ENCODE results near the gene AFMID.
A peak's percentile ranks its signal among the peaks of the same experiment; 100 is the strongest.
"Not testable (repeated sequence)": the region's sequence is repeated elsewhere in the genome, so short reads cannot be mapped to it uniquely, and the experiment has no call there.

AFMID gene, protein sequence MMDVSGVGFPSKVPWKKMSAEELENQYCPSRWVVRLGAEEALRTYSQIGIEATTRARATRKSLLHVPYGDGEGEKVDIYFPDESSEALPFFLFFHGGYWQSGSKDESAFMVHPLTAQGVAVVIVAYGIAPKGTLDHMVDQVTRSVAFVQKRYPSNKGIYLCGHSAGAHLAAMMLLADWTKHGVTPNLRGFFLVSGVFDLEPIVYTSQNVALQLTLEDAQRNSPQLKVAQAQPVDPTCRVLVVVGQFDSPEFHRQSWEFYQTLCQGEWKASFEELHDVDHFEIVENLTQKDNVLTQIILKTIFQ

DNA sequence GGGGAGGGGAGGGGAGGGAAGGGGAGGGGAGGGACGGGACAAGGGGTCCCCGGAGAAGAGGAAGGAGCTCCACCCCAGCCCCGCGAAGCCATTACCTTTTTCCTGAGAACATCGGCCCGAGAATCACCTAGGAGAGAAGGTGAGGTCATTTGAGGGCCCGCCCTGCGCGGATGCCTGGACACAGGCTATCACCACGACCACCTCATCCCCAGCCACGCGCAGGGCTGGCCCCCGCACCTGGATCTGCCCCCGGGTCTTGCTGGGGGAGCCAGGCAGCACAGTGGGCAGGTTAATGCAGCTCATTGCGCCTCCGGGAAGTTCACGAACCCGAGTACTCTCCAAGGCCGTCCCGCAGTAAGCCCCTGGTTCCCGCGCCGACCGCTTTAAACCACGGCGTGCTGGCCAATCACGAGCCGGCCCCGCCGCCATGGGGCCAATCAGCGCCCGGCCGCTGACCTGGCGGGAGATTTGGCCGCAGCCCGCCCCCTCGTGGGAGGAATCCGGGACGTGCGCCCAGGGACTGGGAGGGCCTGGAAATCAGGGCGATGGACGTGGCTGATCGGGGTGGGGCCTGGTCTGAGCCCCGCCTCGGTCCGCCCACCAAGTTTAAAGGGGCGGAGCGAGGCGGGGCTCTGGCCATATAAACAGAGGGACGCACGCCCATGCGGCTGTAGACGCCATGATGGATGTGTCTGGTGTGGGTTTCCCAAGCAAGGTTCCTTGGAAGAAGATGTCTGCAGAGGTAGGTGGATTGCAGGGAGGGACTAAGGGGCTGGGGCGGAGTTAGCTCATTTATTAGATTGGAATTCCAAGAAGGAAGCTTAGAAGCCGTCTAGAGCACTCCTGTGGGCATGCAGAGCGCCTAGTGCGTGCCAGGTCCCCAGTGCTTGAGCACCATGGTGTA is at the start of gene AFMID, which contains the start of gene TK1:
Gene AFMID, plus strand, starts transcription at position 671 of the 904 bp plus-strand sequence. Its CDS starts 9 bp downstream, at position 680.
Gene TK1, minus strand, starts transcription at position 361 of the 904 bp plus-strand sequence. Its CDS starts 58 bp downstream, at position 303.
- DNase-seq = peak; percentile 97

DNA sequence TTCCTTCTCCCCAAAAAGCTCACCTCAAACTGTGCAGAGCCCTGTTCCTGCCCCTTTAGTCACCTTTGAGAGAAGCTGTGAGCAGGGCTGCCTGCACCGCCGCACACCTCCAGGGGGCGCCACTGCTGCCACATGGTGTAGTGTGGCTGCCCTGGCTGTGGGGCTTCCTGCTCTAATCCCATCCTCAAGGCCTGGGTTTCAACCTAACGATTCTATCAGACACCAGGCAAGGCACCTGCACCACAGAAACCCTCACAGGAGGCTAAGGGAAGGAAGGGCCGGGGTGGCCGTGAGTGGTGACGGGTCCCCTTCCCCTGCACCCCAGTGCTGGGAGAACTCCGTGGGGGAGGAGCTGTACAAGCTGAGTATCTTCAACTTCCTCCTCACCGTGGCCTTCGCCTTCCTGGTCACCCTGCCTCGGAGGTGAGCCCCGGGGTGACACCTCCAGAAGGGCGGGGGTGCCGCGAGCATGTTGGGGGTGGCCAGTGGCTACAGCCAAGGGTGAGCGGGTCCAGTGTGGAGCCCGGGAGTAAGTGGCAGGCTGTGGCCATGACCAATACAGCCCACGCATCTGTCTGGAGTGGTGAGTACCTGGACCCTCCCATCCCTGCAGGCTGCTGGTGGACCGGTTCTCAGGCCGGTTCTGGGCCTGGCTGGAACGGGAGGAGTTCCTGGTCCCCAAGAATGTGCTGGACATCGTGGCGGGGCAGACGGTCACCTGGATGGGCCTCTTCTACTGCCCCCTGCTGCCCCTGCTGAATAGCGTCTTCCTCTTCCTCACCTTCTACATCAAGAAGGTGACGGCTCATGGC is 49.6 kb upstream of the AFMID start:
- DNase-seq = no peak

DNA sequence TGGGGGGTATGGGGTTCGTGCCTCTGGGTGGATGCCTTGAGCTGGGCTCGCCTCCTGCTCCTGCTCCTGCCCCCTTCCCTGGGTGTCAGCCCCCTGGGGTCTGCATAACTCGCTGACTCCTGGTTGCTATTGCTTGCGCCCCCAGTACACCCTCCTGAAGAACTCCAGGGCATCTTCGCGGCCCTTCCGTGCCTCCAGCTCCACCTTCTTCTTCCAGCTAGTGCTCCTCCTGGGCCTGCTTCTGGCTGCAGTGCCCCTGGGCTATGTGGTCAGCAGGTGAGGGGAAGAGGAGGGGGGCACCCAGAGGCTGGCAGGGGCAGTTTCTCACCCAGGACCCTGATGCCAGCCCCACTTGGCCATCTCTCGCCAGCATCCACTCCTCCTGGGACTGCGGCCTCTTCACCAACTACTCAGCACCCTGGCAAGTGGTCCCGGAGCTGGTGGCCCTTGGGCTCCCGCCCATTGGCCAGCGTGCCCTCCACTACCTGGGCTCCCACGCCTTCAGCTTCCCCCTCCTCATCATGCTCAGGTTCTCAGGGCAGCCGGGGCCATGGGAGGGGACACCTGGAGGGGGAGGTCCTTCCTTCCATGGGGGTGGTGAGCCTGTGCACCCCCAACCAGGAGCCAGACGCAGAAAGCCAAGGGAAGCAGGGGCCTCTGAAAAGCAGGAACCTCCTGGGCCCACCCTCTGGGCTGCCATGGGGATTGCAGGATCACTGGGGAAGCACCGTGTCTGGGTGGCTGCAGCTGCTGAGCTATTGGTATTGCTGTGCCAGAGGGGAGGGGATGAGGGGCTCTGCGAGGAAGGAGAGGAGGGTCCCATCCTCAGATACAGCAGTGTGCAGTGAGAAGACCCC is 48.7 kb upstream of the AFMID start:
- no peak for DNase-seq

DNA sequence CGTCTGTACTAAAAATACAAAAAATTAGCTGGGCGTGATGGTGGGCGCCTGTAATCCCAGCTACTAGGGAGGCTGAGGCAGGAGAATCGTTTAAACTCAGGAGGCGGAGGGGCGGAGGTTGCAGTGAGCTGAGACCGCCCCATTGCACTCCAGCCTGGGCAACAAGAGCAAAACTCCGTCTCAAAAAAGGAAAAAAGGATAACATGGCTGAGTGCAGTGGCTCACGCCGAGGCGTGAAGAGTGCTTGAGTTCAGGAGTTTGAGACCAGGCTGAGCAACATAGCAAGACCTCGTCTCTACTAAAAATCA is 47.3 kb upstream of the AFMID start:
- not testable (repeated sequence) for DNase-seq

DNA sequence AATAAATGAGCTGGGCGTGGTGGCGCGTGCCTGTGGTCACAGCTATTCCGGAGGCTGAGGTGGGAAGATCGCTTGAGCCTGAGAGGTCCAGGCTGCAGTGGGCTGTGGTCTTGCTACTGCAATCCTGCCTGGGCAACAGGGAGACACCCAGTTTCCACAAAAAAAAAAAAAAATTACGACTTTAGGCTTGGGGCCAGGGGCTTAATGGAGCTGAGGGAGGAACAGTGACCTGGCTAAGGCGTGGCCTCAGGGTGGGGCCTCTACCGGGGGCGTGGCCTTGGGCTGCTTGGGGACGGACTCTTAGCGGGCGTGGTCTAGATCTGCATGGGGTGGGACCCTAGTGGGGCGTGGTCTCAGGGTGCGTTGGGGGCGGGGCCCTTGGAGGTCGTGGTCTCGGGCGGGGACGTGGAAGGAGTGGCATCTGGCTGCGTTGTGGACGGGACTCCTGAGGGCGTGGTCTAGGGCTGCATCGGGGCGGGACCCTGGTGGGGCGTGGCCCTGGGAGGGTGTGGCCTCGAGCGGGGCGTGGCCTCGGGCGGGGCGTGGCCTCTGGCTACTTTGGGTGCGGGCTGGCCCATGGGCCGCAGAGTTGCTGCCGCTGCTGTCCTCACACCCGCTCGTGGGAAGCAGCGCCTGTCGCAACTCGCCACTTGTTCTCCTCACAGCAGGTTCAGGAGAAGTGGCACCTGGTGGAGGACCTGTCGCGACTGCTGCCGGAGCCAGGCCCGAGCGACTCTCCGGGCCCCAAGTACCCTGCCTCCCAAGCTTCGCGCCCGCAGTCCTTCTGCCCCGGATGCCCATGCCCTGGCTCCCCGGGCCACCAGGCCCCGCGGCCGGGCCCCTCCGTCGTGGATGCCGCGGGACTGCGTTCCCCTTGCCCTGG is 46.8 kb upstream of the AFMID start:
- DNase-seq = peak; percentile 79

DNA sequence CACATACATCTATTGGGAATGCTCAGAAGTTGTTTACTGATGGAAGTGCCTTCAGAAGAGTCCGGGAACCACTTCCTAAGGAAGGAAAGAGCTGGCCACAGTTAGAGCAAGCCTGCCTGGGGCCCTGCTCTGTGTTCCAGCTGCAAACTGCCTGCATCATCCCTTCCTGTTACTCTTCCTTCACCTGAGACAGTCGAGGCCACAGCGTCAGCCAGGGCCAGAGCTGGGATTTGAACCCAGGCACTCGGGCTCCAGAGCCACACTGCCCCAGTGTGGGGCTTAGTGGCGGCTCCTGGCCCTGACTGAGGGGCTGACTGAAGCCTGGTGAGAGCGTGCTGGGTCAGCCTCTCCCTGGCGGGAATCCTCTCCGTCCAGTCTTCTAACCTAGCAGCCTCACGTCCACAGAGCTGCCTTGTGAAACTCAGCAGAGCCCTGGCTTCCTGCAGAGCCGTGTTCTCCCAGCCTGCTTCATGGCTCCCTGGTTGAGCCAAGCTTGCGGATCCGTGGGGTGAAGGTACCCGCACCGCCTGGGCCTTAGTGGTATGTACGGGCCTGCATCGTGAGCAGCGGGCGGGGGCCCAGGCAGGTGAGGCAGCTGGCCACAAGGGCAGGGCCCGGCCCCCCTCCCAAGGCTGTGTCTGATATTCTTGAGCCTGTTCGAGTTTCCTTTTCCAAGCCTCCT is 45.6 kb upstream of the AFMID start:
- no peak for DNase-seq

DNA sequence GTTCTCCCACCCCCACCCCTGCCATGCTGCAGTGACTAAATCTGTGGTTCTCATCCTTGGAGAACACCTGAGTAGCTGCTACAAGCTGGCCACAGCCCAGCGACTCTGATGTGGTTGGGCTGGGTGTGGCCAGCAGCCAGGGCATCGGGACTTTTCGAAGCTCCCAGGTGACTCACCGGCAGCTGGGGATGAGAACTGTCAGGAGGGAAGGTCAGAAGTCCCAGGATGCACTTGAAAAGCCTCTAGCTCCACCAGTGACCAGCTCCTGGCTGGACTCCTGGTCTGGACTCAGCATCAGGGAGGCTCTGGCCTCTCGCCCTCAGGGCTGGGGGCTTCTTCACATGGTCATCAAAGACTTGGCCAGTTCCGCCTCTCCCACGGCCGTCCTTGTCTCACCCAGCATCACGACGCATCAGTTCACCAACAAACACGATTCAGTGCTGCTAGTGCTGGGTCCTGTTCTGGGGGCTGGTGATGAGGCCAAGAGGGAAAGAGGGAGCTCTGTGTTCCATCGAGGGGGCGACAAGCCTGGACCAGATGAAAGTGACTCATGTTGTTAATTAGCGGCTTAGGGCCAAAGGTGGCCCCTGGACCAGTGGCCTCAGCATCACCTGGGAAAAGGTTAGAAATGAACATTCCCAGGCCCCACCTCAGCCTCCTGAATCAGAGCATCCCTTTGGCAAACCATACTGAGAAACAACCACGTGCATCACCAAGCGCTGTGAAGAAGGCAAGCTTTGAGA is 44.9 kb upstream of the AFMID start:
- peak; percentile 46 for DNase-seq

DNA sequence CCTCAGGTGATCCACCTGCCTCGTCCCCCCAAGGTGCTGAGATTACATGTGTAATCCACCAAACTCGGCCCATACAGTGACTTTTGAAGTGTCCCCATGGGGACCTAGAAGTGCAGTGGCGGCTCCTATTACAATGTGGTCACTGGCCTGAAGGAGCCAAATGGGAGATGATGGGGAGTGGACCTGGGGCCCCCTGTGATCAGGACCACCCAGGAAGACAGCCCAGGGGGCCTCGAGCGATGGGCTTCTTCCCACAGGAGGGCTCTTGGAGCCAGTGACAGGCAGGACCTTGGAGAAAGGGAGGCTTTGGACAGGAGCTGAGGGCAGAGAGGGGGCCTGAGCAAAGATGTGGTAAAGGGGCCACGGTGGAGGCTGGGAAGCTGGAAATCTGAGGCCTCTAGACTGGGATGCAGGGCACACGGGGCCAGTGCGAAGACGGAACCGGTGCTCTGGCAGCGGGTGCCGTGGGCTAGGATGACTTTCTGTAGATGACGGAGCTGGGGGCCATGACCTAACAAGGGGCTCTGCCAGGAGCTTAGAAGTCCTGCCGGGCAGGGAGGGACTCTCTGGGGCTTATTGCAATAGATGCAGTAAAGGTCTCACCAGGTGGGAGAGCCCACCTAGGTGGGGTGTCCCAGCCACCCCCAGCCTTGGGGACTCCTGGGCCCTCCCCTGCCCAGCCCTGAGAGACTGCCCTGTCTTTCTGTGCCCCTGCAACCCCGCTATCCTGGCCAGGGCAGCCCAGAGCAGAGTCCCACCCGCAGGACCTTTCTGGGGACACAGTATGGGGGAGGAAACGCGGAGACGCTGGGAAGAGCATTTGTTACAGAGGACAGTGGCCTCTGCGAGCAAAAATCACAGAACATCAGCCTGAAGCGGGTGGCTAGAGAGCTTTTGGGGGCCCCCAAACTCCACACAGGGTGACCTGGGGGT is 43.7 kb upstream of the AFMID start:
- no peak for DNase-seq

DNA sequence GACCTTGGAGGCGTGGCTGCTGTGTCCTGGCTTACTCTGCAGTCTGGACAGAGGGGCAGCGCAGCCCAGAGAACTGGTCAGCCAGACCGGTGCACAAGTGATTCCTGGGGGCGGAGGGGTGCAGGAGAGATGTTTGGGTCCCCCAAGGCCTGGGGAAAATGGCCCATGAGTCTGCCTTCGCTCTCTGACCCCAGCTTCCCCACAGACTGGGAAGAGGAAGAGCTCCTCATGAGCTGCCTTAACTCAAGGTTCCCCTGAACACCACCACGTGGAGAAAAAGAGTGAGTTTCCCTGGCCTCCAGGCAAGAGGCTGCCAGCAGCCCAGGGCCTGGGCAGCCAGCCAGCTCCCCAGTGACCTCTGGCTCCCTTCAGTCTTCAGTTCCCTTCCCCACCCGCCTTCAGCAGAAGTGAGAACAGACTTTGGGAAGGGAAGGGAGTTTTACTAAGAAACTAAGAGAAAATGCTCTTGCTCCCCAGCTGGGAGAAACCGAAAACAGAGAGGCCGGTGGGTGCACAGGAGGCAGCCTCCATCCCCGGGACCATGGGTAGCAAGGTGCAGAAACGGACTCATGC is 42.9 kb upstream of the AFMID start:
- peak; percentile 55 for DNase-seq

DNA sequence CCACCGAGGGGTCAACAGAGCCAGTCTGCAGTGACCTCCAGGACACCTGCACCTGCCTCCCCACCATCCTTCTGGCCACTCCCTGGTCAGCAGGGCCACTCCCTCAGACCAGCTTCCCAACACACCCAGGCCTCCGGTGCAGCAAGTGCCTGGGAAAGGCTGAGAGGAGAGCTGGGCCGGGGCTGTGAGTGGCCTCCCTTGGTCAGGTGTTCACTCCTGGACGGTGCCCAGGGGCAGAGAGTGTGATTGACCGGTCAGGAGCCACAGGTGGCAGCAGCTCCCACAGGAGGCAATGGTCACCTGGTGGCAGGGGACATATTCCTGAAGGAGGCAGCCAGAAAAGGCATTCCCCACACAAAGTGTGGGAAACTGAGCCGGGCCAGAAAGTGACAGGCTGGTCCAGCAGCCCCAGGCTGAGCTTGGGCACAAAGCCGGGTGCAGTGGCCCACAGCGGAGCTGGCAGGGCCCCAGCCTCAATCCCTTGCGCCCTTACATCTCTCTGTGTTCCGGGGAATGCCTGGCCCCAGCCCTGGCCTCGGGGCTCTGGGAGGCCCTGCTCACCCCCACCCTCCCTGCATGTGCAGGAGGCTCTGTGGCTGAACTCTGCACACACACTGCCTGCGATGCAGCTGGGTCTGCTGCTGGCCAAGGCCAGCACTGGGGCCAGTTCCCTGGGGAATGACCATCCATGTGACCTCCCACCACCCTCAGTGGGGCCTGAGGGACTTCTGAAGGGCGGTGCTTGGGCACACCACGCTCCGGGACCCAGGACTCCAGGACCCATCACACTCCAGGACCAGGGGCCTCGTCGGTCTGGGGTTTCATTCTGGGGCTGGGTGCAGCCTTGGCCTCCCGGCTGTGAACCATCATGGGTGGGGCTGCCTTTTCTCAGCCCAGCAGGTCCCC is 42.2 kb upstream of the AFMID start:
- DNase-seq = no peak

DNA sequence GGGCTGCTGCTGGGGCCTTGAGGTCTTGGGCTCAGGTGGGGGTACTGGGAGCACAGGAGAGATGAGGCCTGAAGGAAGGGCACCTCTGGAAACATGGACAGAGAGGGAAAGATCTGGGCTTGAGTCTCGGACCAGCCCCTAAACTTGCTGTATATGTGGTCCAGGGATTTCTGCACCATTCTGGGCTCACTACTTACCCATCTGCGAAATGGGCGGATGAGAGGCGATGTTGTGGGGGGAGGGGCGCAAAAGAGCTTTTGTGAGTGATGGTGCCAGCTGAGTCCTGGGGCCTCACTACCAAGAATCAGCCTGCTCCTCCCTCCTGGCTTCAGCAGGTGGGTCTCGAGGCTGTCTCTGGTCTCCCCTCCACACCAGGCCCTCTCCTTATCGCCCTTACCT is 40.7 kb upstream of the AFMID start:
- DNase-seq = no peak

DNA sequence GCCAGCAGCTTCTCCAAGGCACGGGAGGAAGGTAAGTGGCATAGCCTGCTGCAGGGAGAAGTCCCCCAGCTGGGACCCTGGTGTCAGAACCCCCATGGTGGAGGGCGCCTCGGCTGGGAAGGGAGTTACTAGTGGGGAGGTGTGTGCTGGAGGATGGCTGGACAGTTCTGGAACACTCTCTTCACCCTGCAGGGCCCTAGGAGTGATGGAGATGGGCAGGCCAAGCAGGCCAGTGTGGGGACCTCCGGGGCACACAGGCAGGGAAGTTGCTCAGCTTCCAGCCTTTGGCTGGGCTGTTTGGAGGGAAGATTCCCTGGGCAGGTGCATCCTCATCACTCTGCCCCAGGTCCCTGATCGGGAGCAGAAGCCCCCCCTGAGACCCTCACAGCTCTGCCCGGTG is 40.3 kb upstream of the AFMID start:
- DNase-seq = no peak

DNA sequence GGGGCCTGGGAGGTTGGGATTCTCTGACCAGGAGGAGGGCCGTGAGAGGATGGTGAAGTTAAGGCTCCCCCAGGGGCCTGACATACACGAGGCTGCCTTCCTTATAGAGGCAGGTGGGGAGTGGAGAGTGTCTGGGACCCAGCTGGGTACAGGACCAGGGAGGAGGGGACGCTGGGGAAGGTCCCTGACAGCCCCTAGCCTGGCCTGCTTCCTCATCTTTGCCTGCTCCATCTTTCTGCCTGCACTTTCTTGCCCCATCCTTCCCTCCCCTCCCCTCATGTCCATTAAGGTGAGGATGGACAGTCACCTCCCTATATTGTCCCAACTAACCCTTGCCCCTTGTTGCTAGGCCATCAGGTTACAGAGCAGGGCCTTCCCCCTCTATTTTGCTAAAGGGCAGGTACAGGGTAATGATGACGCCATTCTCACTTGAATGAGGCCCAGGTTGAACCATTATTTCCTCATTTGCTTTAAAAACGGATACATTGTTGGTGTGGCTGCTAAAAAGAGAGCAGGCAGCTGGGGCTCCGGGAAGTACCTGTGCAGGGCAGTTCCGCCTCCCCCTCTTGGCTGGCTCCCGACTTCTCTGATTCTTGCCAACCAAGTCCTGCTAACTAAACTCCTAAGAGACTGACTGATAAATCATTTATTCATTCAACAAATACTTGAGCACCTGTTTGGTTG is 39.7 kb upstream of the AFMID start:
- no peak for DNase-seq

DNA sequence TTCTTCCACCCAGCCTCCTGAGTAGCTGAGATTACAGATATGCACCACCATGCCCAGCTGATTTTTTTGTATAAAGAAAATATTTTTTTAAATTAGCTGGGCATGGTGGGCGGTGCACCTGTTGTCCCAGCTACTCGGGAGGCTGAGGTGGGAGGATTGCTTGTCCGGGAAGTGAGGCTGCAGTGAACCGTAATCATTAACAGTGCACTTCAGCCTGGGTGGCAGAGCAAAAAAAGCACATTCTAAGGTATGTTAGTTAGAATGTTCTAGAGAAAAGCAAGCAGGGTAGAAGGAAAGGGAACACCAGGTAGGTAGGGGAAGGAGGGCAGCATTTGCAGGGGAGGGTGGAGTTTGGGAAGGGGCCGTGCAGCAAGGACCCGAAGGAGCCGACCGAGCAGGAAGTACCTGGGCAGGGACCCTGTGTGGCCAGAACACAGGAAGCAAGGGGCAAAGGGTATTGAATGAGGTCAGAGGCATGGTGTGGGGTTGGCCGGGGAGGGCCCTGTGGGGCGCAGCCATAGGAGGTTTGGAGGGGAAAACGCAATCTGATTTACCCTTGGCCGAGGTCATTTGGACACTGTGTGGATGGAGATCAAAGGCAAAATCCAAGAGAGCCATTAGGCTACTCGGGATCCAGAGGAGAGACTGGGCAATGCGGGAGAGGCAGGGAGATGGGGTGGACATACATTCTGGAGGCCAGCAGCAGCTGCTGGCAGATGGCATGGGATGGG is 38.7 kb upstream of the AFMID start:
- DNase-seq = no peak

DNA sequence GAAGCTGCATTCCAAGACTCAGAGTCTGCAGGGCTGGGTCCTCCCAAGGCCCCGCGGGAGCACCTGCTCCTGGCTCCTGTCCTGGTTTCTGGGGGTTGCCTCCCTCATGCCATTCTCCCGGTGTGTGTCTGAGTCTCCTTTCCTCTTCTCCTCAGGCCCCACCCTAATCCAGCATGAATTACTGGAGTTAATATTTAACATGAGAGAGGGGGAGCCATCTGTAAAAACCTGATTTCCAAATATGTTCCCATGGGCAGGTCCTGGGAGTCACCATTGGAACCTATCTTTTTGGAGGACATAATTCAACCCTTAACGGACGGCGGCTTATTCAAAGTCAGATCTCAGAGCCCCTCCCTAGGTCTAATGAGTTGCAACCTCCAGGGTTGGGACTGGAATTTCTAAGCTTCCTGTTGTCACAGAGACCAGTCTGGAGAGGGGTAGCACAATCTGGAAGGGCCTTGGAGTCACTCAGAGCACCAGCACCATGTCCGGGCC is 35.6 kb upstream of the AFMID start:
- peak; percentile 75 for DNase-seq
